ENCODE measurements around the gene TRABD2B.

DNA sequence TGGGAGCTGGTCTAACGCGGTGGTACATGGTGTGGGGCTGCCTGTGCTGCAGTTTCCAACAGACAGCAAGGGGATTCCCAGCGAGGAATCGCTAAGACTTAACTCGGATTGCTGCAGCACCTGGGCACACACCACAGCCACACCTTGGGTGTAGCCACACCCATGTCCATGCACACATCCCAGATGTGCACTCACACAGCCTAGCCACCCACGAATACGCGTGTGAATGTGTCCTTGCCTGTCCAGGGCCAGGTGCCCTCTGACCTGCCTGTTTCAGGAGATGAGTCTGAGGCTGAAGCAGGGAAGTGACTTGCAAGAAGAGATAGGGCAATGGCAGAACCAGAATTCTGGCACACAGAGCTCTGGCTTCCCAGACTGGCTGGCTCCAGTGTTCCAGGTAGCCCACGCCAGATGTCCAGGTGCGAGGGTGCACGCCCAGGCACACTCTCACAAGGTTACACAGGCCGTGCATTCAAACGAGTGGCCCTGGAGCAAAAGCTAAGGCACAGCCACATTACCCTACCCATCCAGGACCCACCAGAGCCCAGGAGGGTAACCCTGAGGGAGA is 272.7 kb downstream of the TRABD2B start:
- TF ChIP-seq CTCF (conservative IDR thresholded peaks at IDR 0.05 in 1 of 2, IDR thresholded peaks at IDR 0.05 in 1 of 2; ENCODE audit: low read depth in 1 of 2, low read length in 2 of 2): no peak
- peak; percentile 38 for TF ChIP-seq EZH2 (IDR thresholded peaks at IDR 0.05; ENCODE audit: low read length, missing control alignments)
